Left cardiac atrium (tissue), 4 donors: ENCODE results near the gene MT1E. TPM values are rescaled to one million over a fixed set of nuclear protein-coding genes. Genes with fewer than 3 reads are reported as not detected.
"Not testable (repeated sequence)": the region's sequence is repeated elsewhere in the genome, so short reads cannot be mapped to it uniquely, and the experiment has no call there.

Experiments
- ATAC-seq, 2 donors: fragments of 200-7000 bp; cut with Tn5 transposase; one replicate each; pipeline ENCODE4 v1.9.1; 2020; ENCODE audit warnings: mild to moderate bottlenecking in 2 of 2, moderate library complexity in 2 of 2
- DNase-seq: peaks from one replicate; pipeline ENCODE4 v3.0.0-alpha.2; 2020
- intact Hi-C, 2 donors: fragments of 100-400 bp; cut with DNase I; formaldehyde crosslinking; loops; one replicate each; pipeline versions ENCODE4 v1.14.1 to v1.15.1; 2022 to 2023
- total RNA-seq, 2 donors: library from RNA; stranded (reverse); fragmentation: NEBNext Ultra II Directional; extraction: Animal tissue kit (Norgen Biotek cat#: 25700); gene quantifications; one replicate each; pipeline ENCODE4 v1.2.1, GENCODE V29; 2021
- donor health status: DM: no; HTN: yes; CAD: no.
- donor health status: DM: no; HTN: yes; CAD: no; lungs with severe emphysema.
- donor health status: DM: yes; HTN: yes; CAD: no.
- donor health status: Dilated cardiomyopathy.

The MT1E gene
- total RNA-seq, 2 donors from 2014 or later, result 84.7 to 114 TPM

GRCh38 chr16:56664506-56664905 lies 38.9 kb downstream of the MT1E start:
- ATAC-seq (no peak), DNase-seq (no peak)
- intact Hi-C loops, result no loop called here

GRCh38 chr16:56665286-56666261 lies 40.0 kb downstream of the MT1E start:
- intact Hi-C loops, DNase-seq, ATAC-seq: not testable (repeated sequence)

- intact Hi-C loops, result no loop called here
- ATAC-seq (peak; percentile 86 to 92), DNase-seq (peak; percentile 57)
Observed at GRCh38 chr16:56667581-56668571, 42.3 kb downstream of the MT1E start, which contains the start of gene MT1G. MT1G (minus strand) TSS chr16:56668065; CDS start chr16:56667993, 72 bp downstream.

DNA sequence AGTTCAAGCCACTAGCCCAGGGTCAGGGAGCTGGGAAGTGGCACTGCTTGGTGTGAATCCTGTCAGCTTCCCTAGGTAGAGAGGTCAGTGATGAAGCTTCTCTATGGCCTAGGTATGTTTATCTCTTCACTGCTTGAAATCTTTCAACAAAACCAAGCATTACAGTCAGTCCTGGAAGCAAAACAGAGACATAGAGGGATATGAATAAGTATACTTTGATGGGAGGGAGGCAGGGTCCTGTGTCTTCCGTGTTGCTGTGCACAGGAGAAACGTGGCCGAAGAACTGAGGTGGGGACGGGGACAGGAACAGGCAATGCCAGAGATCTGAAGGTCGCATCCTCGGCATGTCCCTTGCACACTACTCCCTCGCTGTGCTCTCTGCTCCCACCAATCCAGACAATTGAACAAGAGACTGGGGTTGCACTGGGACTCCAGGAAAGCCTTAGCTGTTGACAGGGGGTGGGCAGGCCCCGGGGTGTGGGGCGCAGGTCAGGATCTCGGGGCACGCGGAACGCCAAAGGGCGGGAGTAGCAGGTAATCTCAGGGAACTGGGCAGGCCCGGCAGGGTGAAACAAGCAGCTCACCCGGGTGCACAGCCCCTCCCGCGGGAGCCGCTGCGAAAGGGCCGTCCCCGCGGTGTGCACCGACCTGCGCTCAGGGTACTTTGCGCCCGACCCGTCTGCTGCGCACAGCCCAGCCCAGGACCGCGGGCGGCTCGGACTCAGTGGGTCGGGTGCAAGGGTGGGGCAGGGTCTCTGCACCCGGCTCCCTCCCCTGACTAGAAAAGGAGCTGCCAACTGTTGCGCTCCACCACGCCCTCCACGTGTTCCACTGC lies 43.6 kb downstream of the MT1E start, which contains the start of gene MT1H:
MT1H (plus strand) TSS at position 810 of the 835 bp plus-strand sequence. CDS start 71 bp downstream, outside the sequence.
- DNase-seq (no peak), ATAC-seq (peak in 1 of 2 donors; percentile 35)
- intact Hi-C loops, result no loop called here

- DNase-seq (no peak), ATAC-seq (no peak)
- intact Hi-C loops, result no loop called here
Observed at GRCh38 chr16:56669840-56670619, 44.4 kb downstream of the MT1E start.

- ATAC-seq (no peak), DNase-seq (no peak)
- intact Hi-C loops, result no loop called here
Observed at GRCh38 chr16:56670620-56670934, 45.0 kb downstream of the MT1E start.

GRCh38 chr16:56671691-56672090 lies 46.1 kb downstream of the MT1E start:
- DNase-seq, intact Hi-C loops, ATAC-seq: not testable (repeated sequence)

DNA sequence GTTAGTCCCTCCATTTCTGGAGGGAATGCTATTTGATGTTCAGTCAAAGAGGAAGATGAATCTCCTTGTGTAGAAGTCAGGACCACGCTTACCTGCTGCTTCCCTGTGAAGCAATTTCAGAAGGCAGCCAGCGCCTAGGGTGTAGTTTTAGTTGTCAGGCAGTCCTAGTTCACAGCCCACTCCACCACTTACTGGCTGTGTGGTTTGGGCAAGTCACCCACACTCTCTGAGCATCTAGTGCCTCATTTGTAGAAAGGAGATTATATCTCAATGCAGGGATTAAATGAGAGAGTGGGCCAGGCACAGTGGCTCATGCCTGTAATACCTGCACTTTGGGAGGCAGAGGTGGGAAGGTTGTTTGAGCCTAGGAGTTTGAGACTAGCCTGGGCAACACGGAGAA lies 46.6 kb downstream of the MT1E start:
- intact Hi-C loops, ATAC-seq, DNase-seq: not testable (repeated sequence)

DNA sequence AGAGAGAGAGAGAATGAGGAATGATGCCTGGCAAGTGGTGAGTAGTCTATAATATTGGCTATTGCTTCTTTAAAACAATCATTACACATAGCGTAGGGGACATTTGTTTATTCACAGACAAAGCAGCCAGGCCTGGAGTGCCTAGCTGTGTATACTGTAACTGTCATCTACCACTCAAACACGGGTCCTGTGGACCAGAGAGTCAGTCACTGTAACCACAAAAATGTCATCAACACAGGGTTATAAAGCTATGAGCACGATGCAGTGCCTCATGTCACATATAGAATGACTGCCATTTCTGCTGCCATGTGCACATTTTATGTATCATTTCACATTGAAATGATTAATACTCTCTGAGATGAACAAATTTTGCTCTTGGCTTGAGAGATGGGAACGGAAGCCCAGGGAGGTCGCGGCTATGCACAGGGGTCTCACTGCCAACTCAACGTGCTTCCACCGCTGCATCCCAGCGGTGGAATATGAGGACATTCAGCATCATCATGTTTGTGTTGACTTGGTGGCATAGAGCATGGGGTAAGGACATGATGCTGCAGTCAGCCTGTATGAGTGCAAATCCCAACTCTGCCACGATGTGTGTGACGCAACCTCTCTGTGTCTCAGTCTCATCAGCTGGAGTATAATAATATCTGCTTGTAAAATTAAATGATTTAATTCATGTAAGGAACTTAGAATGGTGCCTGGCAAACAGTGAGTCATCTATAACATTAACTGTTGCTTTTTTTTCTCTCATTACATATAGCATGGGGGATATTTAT lies 47.4 kb downstream of the MT1E start:
- DNase-seq, result no peak
- ATAC-seq, result no peak
- intact Hi-C loops, result no loop called here

- intact Hi-C loops, result loop anchor here in 1 of 2 donors (1.0 kb wide), 1 partner anchor 28 kb away; no protein-coding TSS in a partner anchor
- DNase-seq (no peak), ATAC-seq (peak; percentile 22 to 50)
Observed at GRCh38 chr16:56673921-56674320, 48.3 kb downstream of the MT1E start.

- intact Hi-C loops, result loop anchor here in 1 of 2 donors (1.0 kb wide), 1 partner anchor 28 kb away; no protein-coding TSS in a partner anchor
- not testable (repeated sequence) for DNase-seq, ATAC-seq
Observed at GRCh38 chr16:56674570-56674969, 49.0 kb downstream of the MT1E start.

DNA sequence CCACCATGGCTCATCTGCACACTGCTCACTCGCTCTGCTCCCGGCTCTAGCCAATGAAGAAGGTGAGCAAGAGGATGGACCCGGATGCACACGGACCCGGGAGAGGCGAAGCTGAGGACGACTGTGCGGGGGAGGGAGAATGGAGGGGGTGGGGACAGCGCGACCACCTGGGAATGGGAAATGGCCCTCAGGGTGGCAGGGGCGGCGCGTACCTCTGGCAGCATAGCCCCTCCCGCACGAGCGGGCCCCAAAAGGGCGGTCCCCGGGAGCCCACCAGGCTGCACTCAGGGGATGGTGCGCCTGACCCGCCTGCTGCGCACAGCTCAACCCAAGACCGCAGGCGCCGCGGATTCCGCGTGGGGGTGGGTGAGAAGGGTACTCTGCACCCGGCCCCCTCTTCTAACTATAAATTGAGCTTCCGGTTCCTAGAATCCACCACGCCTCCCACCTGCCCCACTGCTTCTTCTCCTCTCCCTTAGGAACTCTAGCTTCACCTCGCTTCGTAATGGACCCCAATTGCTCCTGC lies 50.2 kb downstream of the MT1E start:
- intact Hi-C loops, result no loop called here
- no peak for DNase-seq
- peak; percentile 33 to 67 for ATAC-seq

Other genes starting within 250 kb of the MT1E start
- 10 to 100 TPM; 78.6 to 94.4 TPM for gene AMFR, start 200.2 kb upstream of the MT1E start, total RNA-seq
- 10 to 100 TPM; 66.2 to 77.8 TPM for gene NUDT21, start 174.4 kb upstream of the MT1E start, total RNA-seq
- 10 to 100 TPM; 22.6 to 40.1 TPM for gene OGFOD1, start 174.2 kb upstream of the MT1E start, total RNA-seq
- 10 to 100 TPM; 39.4 to 55.0 TPM for gene BBS2, start 105.8 kb upstream of the MT1E start, total RNA-seq
- not detected for gene MT4, start 60.7 kb upstream of the MT1E start, total RNA-seq
- 10 to 100 TPM in 1 of 2 donors, 1 to 10 TPM in 1; 8.2 to 11.5 TPM for gene MT3, start 36.3 kb upstream of the MT1E start, total RNA-seq
- 100 to 1,000 TPM; 147 to 411 TPM for gene MT2A, start 17.2 kb upstream of the MT1E start, total RNA-seq
- gene MT1M, start 6.9 kb downstream of the MT1E start, total RNA-seq, result 10 to 100 TPM; 15.2 to 50.8 TPM
- 100 to 1,000 TPM in 1 of 2 donors, 10 to 100 TPM in 1; 19.0 to 104 TPM for gene MT1A, start 12.9 kb downstream of the MT1E start, total RNA-seq
- gene MT1B, start 26.1 kb downstream of the MT1E start, total RNA-seq, result not detected
- gene MT1F, start 32.2 kb downstream of the MT1E start, total RNA-seq, result 1 to 10 TPM; 6.7 to 7.9 TPM
- gene MT1G, start 42.3 kb downstream of the MT1E start, total RNA-seq, result 1 to 10 TPM; 3.6 to 5.1 TPM
- gene MT1H, start 44.0 kb downstream of the MT1E start, total RNA-seq, result not detected
- gene MT1X, start 56.7 kb downstream of the MT1E start, total RNA-seq, result 100 to 1,000 TPM; 104 to 336 TPM
- gene NUP93, start 104.3 kb downstream of the MT1E start, total RNA-seq, result 10 to 100 TPM; 29.9 to 38.6 TPM
- not detected for gene SLC12A3, start 239.4 kb downstream of the MT1E start, total RNA-seq